OCI-M2 (cell line): ENCODE measurements around the gene TESPA1.
"Not testable (repeated sequence)": the region's sequence is repeated elsewhere in the genome, so short reads cannot be mapped to it uniquely, and the experiment has no call there.

Source experiments
- DNase-seq: peaks from one replicate; lab custom pipeline; 2025; ENCODE audit not compliant: unreplicated experiment; lab: John Stamatoyannopoulos, UW

The TESPA1 gene

DNA sequence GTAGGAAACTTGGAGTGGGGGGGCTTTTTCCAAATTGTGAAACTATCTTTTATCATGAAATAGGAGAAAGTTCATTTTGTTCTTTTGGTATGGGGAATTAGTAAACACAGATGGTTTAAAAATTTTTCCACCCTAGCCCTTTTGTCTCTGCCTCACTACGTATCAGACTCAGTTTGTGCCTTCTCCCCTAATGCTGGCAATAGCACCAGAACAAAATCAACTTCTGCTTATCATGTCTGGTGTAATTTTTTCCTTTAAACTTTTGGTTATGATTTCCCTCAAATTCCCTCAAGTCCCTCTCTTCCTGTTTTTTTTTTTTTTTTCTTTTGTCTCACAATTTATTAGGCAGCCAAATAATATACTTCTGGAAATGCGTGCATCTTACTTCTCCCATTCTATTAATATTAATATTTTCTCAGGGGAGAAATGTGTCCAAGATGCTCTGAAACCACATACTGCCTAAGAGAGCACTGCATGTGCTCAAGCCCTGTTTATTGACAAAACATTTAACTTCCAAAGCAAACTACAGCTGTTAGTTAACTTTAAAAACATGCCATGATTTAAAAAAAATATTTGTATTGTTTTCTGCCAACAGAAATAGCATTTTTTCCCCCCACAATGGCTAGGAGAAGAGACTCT lies 35.4 kb downstream of the TESPA1 start:
- DNase-seq, result no peak

DNA sequence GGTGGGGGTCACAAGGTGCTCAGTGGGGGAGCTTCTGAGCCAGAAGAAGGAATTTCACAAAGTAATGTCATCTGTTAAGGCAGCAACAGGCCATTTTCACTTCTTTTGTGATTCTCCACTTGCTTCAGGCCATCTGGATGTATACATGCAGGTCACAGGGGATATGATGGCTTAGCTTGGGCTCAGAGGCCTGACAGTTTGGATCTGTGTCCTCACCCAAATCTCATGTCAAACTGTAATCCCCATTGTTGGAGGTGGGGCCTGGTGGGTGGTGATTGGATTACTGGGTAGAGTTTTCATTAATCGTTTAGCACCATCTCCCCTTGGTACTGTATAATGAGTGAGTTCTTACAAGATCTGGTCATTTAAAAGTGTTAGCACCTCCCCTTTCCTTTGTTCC lies 36.4 kb downstream of the TESPA1 start:
- DNase-seq, result no peak

DNA sequence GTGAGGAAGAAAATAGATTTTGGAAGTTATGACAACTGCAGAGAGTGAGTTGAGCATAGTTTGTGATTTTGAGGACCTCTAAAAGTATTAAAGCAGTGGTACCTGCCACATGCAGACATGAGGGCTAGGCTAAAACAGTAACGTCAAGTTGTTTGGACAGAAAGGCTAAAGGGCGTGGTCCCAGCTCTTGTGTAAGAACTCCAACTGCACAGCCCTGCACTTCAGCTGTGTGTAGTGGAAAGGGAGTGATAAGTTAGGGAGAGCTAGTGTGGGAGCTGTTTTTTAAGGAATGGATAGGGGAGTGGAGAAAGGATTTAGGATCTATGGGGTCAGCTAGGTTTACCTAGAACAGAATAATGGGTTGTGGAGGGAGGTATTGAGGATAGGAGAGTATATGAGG lies 39.5 kb downstream of the TESPA1 start:
- no peak for DNase-seq

DNA sequence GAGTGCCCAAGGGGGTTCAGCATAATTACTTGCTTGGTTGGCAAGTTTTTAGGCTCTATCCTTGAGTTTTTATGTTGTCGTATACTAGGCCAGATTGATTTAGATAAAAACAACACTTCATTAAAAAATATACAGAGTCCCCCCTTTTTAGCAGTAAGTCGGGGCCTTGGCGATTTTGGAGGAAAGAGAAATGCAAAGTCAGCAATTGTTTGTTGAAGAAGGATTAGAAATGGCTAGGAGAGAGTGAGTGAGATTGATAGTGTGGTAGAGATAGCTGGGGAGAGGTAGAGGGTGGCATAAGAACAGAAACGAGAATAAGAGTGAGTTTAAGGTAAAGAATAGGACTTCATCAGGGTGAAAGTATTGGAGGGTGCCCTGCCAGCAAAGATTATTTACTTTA lies 41.3 kb downstream of the TESPA1 start:
- not testable (repeated sequence) for DNase-seq

DNA sequence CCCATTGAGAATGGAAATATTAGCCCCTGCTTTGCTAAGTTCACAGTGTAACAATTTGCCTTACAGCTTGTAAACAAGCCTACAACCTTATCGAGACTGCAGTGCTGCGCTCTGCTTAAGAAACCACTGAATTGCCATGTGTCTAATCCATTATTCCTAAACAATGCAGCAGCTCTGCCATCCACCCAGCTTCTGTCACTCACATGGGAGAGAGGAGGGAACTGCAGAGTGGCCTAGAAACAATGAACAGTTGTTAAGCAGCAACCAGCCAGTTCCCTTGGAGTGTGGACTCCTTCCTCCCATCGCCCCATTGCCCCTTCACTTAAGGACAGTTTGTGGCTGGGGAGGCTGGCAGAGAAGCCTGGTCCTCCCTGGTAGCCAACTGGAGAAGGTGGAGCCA lies 42.9 kb downstream of the TESPA1 start:
- no peak for DNase-seq

DNA sequence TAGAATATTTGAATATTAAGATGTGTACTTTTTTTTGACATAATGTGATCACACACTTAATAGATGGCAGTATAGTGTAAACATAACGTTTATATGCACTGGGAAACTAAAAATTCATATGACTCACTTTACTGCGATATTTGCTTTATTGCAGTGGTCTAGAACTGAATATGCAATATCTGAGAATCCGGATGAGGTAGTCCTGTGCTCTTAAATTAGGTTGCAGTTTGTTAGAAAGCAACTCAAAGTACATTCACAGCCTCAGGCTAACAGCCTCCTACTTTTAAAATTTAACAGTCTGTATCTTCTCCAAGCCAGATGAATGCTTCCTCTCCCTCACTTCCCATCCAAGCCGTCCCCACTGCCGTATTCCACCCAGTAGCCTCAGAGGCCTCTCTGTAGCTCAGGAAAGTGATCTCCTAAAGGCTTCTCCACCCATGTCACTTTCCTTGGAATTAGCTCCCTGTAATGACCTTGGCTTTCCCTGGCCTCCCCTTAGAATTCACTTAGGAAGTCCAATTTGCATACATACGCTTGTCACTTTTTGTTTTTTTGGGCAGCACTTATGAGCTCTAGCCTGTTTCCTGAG lies 43.7 kb downstream of the TESPA1 start:
- no peak for DNase-seq

DNA sequence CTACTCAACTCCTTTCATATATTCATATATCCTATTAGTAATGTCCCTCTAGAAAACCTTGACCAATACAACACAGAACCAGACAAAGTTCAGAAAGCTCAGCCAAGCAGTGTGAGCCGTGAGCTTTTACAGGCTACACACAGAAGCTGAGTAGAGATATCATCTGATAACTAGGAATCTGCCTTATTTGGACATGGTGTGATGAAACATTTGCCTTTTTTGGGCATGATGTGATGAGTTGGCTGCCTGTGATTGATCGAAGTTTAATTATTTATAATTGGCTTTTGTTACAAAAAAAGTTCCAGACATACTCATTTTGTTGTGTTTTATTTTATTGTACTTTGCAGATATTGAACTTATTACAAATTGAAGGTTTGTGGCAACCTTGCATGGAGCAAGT lies 46.6 kb downstream of the TESPA1 start:
- no peak for DNase-seq

DNA sequence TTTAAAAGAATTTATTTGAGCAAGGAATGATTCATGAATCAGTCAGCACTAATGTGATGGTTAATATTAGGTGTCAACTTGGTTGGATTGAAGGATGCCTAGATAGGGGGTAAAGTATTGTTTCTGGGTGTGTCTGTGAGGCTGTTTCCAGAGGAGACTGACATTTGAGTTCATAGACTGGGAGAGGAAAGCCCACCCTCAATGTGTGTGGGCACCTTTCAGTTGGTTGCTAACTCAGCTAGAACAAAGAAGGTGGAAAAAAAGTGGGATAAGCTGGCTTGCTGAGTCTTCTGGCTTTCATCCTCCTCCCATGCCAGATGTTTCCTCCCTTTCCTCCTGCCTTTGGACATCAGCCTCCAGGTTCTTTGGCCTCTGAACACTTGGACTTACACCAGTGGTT lies 47.2 kb downstream of the TESPA1 start:
- DNase-seq, result no peak

DNA sequence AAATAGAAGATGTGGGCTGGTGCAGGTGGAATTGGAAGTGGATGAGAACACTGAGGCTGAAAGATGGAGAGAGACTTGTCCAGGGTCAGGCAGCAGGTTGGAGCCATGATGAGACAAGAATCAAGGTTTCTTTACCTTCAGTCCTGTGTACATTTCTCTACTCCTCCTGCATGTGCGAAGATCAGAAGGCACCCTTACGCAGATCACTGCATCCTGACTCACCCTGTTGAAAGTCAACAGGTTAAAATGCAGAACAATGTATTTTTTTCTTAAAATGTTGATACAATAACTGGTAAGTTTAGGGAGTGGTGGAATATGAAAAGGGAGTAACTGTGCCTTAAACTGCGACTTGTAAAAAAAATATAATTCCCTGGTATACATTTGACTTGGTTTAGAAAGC lies 47.8 kb downstream of the TESPA1 start:
- no peak for DNase-seq

DNA sequence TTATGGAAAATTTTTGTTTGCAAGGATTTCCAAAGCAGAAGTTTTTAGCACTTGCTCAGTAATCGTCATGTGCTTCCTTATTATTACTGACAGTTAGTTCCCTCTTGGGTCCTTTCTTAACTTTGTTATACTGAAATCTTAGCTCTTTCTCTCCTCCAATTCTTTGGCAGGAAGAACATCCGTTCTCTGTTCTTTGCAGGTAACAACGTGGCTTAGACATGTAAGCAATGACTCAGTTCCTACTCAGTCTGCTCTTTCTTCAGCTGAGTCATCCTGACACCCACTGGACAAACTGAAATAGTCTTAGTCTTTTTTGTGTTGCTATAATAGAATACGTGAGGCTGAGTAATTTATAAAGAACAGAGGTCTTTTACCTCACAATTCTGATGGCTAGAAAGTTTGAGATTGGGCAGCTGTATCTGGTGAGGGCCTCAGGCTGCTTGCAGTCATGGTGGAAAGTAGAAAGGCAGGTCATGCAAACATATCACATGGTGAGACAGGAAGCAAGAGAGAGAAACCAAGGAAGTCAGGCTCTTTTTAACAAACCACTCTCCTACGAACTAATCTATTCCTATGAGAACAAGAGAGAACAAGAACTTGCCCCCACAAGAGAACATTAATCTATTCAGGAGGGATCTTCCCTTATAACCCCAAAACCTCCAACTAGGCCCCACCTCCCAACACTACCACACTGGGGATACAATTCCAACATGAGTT lies 49.2 kb downstream of the TESPA1 start:
- DNase-seq, result no peak

DNA sequence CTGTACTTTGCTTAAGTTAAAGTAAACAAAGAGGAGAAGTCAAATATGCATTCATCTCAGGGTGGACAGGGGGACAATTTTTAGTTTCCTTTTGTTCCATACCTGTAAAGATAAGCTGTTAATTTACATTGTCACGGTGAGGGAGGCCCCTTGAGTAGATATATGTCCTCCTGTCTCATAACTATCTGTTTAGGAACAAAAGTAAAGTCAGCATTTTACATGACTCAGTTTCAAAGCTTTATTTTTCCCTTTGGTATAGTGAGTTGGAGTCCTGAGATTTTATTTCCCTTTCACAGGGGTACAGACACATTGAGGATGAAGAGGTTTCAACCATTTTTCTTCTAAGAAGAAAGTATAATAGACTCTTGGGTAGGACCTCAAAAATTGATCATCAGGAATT lies 50.1 kb downstream of the TESPA1 start:
- no peak for DNase-seq

DNA sequence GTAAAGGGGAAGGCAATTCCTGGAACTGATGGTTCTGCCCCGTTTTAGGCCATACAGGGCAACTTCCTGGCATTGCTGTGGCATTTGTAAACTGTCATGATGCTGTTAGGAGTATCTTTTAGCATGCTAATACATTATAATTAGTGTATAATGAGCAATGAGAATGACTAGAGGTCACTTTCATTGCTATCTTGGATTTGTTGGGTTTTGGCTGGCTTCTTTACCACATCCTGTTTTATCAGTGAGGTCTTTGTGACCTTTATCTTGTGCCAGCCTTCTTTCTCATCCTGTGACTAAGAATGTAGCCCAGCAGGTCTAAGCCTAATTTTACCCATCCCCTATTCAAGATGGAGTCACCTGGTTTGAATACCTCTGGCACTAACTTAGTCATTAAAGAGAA lies 51.2 kb downstream of the TESPA1 start:
- no peak for DNase-seq

DNA sequence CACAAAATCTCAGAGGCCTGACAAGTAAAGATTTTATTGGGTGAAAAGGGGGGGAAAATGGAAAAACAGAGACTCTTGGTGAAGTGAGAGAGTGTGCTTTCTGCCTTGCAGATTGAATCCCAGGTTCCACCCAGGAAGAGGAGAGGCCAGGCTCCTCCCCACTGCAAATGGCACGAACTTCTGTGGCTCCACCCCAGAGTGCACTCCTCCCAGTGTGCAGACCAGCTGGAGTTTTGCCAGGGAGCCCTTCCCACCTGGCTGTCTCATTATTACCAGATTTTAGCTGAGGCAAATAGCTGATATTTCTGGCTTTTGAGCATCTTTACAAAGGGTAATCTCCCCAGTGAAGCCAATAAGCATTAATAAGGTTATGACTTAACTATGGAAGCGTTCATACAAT lies 51.9 kb downstream of the TESPA1 start:
- no peak for DNase-seq

DNA sequence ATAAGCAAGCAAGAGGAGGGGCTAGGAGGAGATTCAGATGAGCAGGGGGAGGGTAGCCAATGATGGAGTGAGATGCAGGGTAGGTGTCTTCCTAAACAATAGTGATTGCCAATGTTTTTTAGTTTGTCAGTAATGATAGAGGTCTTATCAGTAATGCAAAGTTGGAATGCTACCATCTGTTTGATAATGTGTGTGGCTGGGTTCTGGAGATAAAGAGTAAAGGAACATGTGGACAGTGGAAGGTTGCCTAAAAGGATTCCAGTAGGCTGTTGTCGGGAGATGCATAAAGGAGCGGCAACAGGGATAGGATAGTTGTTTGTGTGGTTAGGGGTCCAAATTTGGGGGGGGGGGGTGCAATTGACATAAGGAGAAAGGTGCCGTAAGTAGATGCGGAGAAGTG lies 52.5 kb downstream of the TESPA1 start:
- DNase-seq, result no peak

DNA sequence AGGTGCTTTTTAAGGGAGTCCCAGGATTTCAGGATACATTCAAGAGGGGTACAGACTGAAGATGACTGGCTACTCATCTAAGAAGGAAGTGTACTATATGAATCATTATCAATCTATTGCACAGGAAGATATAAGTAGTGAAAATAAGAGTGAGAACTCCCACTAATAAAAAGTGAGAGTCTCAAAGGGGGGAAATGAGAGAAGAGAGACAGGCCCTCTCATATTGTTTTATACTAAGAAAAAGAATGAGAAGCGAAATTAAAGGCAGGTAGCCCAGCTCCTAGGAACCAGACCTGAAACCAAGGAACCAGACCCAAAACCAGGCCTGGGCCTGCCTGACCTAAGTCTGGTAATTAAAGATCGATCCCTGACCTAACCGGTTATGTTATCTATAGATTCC lies 54.6 kb downstream of the TESPA1 start:
- DNase-seq, result no peak

DNA sequence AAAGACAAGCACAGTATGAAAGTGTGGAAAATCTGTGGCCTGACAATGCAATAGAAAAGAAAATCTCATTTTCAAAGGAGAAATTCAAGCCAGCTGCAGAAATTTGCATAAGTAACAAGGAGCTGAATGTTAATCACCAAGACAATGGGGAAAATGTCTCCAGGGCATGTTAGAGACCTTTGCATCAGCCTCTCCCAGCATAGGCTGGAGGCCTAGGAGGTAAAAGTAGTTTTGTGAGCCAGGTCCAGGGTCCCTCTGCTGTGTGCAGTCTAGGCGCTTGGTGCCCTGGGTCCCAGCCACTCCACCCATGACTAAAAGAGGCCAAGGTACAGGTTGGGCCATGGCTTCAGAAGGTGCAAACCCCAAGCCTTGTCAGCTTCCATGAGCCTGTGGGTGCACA lies 58.3 kb downstream of the TESPA1 start:
- DNase-seq, result no peak

DNA sequence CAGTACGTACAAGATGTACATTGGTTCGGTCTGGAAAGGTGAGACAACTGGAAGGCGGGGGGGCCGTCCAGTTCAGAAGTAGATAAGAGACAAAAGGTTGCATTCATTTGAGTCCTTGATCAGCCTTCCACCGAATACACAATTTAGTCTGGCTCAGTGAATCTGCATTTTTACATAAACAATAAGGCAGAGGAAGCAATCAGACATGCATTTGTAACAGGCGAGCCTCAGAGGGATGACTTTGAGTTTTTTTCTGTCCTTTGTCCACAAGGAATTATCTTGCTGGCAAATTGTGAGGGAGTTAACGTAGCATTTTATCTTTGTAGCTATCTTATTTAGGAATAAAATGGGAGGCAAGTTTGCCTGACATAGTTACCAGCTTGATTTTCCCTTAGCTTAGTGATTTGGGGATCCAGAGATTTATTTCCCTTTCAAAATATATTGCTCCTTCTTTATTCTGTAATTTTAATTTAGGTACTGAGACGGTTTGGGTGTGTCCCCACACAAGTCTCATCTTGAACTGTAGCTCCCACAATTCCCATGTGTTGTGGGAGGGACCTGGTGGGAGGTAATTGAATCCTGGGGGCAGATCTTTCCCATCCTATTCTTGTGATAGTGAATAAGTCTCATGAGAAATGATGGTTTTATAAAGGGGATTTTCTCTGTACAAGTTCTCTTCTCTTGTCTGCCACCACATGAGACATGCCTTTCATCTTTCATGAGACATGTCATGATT lies 59.4 kb downstream of the TESPA1 start:
- no peak for DNase-seq

DNA sequence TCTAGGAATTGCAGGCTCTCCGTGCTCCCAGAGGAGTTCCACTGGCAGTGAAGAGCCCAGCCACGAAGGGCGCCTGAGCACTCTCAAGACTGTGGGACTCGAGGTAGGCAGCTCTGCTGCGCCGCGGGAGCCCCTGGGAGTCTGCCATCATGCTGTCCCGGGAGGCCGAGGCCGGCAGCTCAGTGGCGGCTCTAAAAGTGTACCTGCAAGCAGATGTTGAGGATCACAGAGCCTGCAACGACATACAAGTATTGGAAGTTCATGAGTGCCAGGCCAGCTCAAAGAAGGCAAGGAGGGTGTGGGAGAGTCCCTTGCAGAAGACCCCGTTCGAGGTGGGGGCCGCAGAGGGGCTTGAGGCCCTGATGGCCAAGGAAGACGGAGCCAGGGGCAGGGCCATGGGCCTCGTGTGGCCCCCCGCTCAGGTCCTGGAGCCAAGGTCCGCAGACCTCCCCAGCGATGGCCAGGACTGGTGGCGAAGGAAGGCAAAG lies 67.5 kb downstream of the TESPA1 start:
- DNase-seq, result no peak
